HG02884 (cell line): ENCODE measurements around the gene NBEA.

ENCODE experiments used
- ATAC-seq: cut with Tn5 transposase; IDR thresholded peaks from one replicate; pipeline ENCODE4 v1.9.1; 2021; ENCODE audit warnings: mild to moderate bottlenecking, moderate library complexity; ENCODE audit not compliant: unreplicated experiment

NBEA gene

DNA sequence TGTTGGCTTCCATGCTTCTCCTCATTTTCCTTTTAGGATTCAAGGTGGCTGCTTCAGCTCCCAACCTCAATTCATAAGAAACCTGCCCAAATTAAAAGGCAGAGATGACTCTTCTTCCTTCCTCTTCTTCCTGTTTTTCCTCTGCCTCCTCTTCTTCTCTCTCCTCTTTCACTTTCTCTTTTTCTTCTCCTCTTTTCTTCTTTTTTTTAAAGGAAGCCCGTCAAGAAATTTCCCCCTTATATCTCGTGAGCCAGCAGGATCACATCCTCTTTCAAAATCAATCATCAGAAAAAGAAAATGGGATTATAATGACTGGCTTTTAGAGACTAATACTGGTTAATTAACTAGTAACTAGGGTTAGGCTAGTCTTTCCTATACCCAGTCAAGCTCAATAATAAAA lies 220.3 kb downstream of the NBEA start:
- no peak for ATAC-seq

DNA sequence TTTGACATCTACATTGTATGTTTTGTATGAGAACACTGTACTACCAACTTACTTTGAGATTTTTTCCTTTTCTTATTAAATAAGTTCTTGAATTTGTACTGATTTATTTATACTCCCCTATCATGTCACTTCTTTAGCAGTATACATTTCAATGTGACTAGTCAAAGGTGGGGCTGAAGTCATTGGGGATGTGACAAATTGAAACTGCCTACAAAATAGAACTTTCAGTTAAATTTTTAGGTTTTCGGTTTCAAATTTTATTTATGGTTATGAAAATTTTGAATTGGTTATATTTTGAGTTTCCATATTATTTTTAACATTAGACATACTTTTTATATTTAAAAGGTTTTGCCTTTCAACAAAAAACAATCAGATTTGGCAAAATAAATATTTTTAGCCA lies 221.6 kb downstream of the NBEA start:
- peak; percentile 57 for ATAC-seq

DNA sequence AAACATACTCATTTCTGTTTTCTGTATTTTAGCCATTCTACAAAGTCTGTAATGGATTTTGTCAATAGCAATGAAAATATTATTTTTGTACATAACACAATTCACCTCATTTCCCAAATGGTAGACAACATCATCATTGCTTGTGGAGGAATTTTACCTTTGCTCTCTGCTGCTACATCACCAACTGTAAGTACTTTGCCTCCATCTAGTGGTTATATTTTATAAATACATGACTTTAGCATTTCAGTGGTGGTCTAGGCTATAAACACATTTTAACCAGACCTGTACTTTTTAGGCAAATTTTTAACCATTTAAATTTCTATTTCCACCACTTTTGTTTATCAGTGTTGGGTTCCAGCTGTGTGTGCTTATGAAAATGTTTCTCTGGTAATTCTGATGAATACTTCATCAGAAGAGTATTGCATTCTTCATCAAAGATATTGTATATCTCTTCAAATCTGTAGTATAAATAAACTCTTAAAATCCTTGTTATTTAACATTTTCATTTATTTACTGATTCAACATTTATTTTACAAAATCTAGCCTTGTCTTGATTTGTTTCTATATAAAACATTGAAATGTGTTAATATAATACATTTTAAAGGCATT lies 222.4 kb downstream of the NBEA start:
- peak; percentile 64 for ATAC-seq

DNA sequence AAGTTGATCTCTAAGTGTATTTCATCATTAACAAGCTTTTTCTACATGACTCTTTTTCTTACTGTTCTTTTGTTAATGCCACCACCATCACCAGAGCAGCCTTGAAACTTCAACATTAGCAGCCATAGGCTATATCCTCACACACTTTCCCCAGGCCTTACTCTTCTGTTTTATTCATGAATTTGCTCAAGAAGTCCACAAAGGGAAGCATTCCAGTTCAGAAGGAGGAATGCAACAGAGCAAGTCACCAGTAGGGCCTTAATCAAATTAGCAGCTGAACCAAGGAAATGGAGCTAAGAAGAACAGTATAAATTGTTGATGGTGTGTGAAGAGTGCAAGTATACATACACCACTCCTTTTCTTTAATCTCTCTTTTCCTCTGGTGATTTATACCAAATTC lies 223.1 kb downstream of the NBEA start:
- no peak for ATAC-seq

DNA sequence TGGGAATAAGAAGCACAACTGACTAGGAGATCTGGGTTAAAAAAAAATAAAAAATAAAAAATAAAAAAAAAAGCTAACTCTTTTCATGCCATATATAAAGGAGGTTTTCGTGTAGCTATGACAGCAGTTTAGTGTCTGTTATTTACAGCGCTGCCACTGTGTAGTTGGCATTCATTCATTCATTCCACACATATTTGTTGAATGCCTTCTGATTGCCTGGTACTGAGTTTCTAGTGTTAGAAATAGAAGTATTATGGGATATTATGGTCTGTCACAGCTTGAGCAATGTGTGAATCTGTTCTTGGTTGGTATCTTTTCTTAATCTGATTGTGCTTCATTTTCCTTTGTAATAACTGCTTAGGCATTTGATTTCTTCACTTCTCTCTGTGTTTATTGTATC lies 237.4 kb downstream of the NBEA start:
- no peak for ATAC-seq

DNA sequence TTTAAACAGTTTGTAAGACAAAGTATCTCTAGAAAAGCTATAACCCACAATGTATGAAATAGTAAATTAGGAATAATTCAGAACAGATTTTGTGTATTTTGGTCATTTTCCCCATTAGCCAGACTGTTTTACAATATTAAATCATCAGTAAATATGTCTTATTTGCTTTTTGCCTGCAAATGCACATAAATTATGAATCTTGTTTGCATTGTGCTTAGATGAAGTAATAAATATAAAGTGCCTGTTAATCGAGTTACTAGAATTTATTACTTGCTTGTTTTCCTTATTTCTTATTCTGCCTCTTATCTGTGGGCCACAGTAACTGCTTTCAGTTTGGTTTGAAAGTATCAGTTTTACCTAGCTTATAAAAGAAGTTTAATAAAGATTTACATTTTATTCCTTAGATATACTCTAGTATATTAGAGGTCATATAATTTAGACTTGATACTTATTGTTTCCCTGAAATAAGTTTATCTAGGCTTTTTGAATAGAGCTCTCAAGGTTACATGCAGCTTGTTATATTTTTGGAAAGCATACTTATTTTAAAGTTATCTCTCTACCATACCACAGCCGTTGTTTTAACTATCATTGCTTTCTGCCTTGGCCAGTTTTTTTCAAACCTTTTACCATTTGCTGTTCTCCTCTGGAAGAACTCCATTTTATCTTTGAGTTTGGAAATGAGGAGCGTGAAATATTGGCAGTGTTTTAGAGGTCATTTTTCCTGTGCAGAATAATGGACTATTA lies 238.0 kb downstream of the NBEA start:
- ATAC-seq = no peak

DNA sequence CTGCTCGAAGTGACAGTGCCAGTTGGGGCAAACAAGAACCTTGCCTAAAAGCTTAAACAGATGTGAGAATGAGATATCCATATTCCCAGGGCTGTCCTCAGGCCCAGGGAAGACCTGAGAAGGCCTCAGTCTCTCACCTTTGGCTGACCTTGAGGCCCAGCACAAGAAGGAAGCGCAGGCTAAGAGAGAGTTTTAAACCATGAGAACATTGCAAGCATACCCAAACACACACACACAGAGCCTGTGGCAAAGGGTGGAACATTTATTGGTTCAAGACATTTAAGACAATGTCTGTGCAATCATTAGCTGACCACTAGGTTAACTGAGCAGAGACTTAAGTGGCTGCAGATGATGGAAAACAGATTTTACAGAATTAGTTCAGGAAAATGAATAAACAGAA lies 248.2 kb downstream of the NBEA start:
- ATAC-seq = no peak

DNA sequence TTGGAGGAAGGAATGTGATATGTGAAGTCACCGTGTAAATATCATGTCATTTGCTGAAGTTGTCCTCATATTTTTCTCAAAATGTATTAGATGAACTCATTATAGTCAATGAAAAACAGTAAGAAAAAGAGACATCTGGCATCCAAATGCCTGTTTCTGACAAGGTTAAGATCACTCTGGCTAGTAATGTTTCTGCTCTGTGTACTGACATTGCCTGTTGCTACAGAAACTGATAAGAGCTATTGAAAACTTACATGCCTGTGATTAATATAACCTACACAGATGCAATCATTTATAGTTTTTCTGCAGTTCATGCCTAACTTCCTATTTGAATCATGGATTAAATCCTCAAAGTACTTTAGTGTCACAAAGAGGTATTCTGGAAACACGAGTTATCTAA lies 249.8 kb downstream of the NBEA start:
- no peak for ATAC-seq

DNA sequence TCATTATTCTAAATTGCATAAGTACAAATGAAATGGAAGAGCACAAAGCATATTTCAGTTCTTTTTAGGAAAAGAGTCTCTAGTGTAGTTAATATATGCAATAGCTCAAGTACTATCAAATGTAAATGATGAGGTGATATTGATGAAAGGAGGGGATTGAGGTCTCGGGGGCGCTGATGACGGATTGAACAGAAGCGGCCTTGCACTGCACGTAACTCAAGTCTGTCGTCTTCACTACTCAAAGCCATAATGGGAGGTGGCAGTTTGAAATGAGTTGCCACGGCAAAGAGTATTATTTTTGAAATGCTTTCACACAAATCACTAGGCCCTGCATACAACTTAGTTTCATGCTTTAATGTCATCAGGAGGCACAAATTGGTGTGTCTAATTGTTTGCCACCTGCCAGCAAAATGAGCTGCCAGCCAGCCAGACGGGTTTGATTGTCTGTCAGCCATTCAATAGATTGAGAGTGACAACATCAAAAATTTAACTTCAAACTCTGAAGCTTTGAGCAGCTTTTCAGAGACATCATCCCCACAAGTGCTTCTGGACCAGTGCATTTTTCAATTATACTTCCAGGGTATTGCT lies 256.6 kb downstream of the NBEA start:
- ATAC-seq = no peak

DNA sequence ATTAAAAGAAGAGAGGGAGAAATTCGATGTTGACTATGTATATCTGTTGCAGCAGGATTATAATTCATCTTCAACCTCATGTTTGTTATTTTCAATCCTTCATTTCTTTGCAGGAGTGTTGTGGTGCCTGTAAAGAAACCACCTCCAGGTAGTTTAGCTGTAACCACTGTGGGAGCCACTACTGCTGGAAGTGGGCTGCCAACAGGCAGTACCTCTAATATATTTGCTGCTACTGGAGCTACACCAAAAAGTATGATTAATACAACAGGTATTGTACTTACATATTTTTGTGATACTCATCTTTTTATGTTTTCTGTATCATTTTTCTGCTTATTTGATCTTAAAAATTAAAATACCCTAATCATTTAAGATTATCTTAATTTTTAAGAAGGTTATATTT lies 266.5 kb downstream of the NBEA start:
- no peak for ATAC-seq

DNA sequence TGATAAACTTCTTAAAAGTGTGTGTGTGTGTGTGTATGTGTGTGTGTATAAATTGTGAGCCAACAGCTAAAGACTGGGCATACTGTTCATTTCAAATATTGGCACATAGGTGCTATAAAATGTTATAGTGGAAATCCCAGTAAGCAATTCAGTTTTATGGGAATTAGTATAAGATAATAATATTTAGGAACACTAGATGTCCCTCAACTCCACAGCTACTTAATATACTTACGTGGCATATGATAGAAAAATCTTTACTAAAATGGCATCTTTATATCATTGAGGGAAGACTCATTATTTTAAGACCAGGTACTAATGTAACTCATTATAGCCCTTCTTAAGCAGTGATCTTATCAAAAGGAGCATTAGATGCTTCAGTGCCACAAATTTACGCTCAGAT lies 268.2 kb downstream of the NBEA start:
- no peak for ATAC-seq

DNA sequence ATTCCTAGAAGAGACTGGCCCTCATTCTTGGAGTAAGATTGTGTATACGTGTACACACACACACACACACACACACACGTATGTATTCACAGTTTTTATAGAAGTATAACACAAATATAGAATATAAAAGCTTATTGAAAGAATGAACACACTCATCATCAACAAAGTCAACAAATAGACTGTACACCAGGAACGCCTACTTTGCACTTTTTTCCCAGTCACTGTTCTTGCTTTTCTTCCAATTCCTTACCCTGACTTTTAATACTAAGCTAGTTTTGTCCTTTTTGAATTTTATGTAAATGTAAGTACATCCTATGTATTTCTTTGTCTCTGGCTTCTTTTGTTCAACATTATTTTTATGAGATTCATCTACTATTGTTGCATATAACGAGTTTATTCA lies 269.9 kb downstream of the NBEA start:
- ATAC-seq = no peak

DNA sequence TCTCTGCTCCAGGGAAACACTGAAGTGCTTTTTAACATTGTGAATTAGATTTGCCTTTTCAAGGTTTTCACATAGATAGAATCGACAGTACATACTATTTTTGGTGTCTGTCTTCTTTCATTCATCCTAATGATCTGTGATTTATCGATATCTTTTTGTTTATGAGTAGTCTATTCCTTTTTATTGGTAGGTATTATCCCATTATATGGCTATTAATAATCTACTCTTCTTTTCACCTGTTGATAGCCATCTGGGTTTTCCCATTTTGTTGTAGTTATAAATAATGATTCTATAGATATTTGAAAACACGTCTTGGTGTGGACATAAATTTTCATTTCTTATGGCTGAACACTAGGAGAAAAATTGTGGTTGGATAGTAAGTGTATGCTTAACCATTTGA lies 271.8 kb downstream of the NBEA start:
- no peak for ATAC-seq

DNA sequence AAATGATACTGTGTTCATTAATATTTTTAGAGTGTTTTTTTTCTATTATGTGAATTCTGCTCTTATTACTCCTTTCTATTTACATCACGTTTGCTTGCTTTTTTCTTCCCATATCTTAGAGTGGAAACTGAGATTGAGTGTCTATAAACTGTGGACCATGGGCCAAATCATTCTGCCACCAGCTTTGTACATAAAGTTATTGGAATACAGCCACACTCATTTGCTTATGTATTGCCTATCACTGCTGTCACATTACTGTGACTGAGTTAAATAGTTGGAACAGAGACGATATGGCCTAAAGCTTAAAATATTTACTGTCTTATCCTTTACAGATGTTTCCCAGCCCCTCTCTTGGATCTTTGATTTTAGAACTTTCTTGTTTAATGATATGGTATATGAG lies 274.1 kb downstream of the NBEA start:
- no peak for ATAC-seq

DNA sequence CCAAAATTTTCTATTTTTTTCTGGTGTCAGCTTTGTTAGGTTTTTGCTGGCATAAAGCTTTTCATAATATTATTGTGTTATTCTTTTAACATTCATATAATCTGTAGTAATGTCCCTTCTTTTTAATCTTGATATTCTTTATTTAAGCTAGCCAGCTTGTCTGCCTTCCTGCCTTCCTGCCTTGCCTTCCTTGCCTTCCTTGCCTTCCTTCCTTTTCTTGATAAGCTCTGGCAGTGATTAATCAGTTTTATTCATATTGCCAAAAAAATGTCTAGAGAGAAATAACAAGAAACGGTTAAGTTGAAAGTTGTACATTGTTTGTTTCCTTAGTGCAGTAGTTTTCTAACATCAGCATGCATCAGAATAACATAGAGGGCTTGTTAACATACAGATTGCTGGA lies 277.0 kb downstream of the NBEA start:
- no peak for ATAC-seq

DNA sequence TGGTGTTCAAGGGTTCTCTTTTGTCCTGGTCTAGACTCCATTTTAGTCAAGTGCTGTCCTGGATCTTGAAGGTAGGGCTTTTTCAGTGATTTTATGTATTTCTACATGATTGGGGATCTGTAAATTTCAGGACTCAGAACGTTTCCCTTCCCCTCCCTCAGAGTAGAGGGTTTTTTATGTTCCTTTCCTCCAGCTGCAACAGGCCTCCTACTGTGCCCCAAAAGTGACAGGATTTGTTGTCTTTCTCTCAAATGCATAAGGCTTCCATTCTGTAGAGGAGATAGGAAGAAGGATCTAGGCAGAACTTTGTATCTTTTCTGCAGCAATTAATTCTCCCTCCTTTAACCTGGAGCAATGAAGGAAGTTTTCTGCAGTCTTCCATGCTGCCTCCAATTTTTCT lies 283.1 kb downstream of the NBEA start:
- no peak for ATAC-seq

DNA sequence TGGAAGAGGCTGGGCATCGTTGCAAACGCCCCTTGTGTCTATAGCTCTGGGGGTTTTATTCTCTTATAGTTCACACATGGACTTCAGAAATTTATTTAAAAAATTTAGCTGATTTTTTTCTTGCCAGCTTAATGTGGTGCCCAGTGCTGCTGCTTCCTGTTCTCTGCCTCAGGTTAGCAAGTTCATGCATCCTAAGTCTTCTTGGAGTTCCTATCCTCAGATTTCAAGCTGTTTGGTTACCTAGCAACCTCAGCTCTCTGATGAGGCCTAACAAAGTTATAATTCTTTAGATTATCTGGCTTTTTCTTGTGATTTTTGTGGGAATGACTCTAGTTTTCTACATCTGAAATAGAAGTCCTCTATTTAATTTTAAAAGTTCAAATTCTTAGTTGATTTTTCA lies 283.5 kb downstream of the NBEA start:
- ATAC-seq = no peak

DNA sequence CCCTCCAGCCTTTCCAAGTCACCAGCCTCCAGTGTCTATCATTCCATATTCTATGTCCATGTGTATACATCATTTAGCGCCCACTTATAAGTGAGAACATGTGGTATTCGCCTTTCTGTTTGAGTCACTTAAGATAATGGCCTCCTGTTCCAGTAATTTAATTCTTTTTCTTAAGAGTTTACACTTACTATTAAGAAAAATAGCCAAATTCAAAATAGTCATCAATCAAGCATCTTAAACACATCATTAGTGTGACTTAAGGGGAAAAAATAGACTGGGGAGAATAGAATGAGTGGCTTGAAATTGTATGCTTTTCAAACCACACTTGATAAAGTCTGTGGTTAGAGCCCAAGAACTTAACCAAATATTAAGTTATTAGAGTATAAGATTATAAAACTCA lies 286.5 kb downstream of the NBEA start:
- ATAC-seq = no peak

DNA sequence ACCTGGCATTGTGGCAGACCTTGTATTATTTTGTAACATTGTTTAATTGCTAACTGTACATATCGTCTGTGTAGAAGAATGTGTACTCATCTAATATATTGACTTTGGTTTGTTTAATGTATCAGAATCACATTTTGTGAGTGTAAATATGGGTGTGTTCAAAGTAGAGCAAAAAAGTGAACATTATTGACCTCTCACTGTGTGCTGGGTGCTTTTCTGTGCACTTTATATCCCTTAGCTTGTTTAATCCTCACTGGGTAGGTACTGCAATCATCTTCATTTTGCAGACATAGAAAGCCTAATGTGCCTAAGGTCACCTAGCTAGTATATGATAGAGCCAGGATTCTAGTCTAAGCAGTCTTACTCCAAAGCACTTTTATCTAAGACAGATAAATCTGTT lies 289.4 kb downstream of the NBEA start:
- no peak for ATAC-seq

DNA sequence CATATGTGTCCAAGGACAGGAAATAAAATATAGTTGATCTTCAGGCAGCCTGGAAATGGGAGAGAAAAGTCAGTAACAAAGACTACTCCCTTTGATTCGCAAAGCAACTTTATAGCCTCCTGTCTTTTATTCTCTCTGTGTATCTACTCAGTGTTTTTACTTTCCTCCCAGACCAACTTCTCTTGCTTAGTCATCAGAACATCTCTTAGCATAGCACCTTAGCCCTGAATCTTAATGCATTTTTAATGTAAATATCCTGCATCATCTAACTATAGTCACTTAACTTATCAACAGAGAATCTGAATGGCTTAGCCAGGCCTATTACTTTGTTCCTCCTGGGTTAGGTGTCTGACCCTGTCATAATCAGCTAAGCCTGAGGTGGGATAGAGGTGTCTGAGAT lies 296.2 kb downstream of the NBEA start:
- no peak for ATAC-seq

DNA sequence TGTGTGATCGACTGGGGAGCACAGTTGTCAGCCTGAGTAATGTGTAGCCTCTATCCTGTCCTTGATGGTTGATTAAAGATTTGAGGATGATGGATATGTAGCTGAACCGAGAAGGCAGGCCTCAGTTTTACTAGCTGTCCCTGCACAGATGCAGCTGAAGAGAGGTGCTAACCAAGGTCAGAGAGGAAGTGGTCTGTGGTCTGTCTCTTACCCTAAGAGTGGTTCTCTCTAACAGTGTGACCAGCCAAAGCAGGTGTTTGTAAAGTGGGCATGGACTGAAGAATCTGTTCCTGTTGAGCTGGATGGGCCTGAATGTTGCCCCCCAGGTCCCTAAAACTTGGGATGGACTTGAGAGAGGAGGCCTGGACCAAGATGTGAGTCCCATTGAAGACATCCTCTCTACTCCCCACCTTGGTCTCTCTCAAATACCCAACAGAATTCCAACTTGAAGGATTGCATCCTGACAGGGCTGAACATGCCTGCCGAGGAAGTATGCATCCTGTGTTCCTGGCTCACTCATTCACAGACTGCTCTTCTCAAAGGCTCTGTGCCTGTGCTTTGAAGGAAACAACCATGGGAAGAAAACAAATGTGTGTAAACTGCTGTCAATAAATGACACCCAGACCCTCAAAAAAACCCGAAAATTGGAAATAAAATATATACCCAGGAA lies 310.6 kb downstream of the NBEA start:
- no peak for ATAC-seq

DNA sequence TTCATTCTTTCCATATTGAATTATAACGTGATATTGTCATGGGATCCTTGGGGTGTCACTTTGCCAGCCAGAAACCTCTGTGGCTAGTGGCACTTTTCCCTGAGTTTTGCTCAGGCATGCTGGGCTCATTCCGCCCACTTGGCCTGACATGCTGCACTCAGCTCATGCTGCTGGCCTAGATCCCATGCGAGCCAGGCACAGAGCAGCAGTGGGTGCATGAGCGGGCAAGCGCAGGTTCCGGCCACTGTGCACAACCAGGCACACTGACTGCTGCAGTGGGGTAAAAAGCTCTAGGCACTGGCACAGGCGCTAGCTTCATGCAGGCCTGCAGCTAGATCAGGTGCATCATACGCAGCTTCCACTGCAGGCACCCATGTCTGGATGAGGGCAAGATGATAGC lies 313.2 kb downstream of the NBEA start:
- ATAC-seq = no peak
